ENCODE measurements around the gene MOCS1. TPM values are rescaled to one million over a fixed set of nuclear protein-coding genes. Genes with fewer than 3 reads are reported as not detected.

The MOCS1 gene
- 25.9 TPM for total RNA-seq
- 41.3 TPM for polyA plus RNA-seq (ENCODE audit: insufficient read depth, low read depth, low replicate concordance)
- long read RNA-seq, donor 1, partial matches to known transcripts, result 0 of 1 reads
- long read RNA-seq, donor 1, other reads (novel, unspliced or antisense), result 0 of 1 reads
- long read RNA-seq, donor 2, partial matches to known transcripts, result 0 of 4 reads
- long read RNA-seq, donor 2, other reads (novel, unspliced or antisense), result 0 of 4 reads
- long read RNA-seq, donor 3, transcript MOCS1-203 (11 exons, 3,358 nt), result major isoform, 6 of 7 reads
- long read RNA-seq, donor 3, partial matches to known transcripts, result 0 of 7 reads
- long read RNA-seq, donor 3, other reads (novel, unspliced or antisense), result 0 of 7 reads
- long read RNA-seq, donor 4, partial matches to known transcripts, result 12 of 16 reads
- long read RNA-seq, donor 4, other reads (novel, unspliced or antisense), result 0 of 16 reads
- long read RNA-seq, donor 5, partial matches to known transcripts, result 0 of 1 reads
- long read RNA-seq, donor 5, other reads (novel, unspliced or antisense), result 0 of 1 reads
- long read RNA-seq, donor 6, partial matches to known transcripts, result 0 of 3 reads
- long read RNA-seq, donor 6, other reads (novel, unspliced or antisense), result 0 of 3 reads
- long read RNA-seq, donor 7, full-length matches to known transcripts, result 20 of 34 reads
- long read RNA-seq, donor 7, partial matches to known transcripts, result 3 of 34 reads
- long read RNA-seq, donor 7, other reads (novel, unspliced or antisense), result 11 of 34 reads
- long read RNA-seq, donor 8, partial matches to known transcripts, result 0 of 3 reads
- long read RNA-seq, donor 8, other reads (novel, unspliced or antisense), result 0 of 3 reads
- long read RNA-seq, donor 9, result 0 reads
- long read RNA-seq, donor 10, partial matches to known transcripts, result 0 of 1 reads
- long read RNA-seq, donor 10, other reads (novel, unspliced or antisense), result 0 of 1 reads

DNA sequence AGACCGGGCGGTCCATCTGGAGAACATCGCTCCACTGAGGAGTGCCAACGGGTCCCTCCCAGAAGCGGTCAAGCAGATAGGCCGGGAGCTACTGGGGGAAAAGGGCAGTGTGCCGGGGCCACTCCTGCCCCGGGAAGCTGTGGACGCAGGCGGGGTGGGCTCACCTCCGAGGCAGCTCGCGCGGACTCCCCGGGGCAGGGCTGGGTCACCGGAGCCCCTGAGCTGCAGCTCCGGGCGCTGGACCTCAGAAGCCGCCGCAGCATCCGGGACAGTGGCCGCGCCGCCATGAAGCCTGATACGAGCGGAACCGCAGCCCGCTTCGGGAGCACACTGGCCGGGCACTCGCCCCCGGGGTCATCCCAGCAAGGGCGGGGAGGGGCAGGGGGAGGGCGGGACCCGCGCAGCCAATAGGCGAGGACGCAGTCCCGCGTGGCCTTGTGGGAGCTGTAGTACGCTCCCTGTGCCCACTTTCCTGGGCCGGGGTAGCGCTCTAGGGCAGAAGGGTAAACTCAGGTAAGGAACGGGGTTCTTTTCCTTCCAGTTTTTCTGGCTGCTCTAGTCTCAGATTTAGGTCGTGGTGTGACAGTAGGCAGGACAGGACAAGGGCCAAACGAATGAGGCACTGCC lies at the start of gene MOCS1:
Gene MOCS1, minus strand, starts transcription at position 332 of the 627 bp plus-strand sequence. Its CDS starts 45 bp downstream, at position 287.
- no peaks in the 10 kb centered on the region for H3K9me3 ChIP-seq (ENCODE audit: control insufficient read depth in 2 of 3, insufficient read depth in 1 of 3, low read length in 3 of 3)
- H3K27ac ChIP-seq (ENCODE audit: low read depth in 2 of 2, low read length in 2 of 2), result peak within 1 kb of the TSS; percentile 78 to 87
- H3K4me3 ChIP-seq (ENCODE audit: low read length in 3 of 3), result peak within 1 kb of the TSS; percentile 60 to 88 (median 88)
- DNase-seq, result peak; percentile 74 to 94 (median 82)
- no peaks in the 10 kb centered on the region for H3K36me3 ChIP-seq (ENCODE audit: control insufficient read depth in 2 of 3, insufficient read depth in 3 of 3, low read length in 3 of 3)
- H3K4me1 ChIP-seq (ENCODE audit: control insufficient read depth in 2 of 3, insufficient read depth in 2 of 3, low read depth in 1 of 3, low read length in 3 of 3), result peaks cover 0 to 35% (median 26%) of the 10 kb centered on the region in 3 donors
- intact Hi-C loops (cut with DNase I), result no loop called here
- H3K9ac ChIP-seq (ENCODE audit: low read length in 3 of 3), result peak within 1 kb of the TSS; percentile 42 to 88 (median 65)
- no peak for FAIRE-seq
- no peaks in the 10 kb centered on the region for H3K27me3 ChIP-seq (ENCODE audit: control insufficient read depth, insufficient read depth, low read length)
- TF ChIP-seq, protein P1, sequence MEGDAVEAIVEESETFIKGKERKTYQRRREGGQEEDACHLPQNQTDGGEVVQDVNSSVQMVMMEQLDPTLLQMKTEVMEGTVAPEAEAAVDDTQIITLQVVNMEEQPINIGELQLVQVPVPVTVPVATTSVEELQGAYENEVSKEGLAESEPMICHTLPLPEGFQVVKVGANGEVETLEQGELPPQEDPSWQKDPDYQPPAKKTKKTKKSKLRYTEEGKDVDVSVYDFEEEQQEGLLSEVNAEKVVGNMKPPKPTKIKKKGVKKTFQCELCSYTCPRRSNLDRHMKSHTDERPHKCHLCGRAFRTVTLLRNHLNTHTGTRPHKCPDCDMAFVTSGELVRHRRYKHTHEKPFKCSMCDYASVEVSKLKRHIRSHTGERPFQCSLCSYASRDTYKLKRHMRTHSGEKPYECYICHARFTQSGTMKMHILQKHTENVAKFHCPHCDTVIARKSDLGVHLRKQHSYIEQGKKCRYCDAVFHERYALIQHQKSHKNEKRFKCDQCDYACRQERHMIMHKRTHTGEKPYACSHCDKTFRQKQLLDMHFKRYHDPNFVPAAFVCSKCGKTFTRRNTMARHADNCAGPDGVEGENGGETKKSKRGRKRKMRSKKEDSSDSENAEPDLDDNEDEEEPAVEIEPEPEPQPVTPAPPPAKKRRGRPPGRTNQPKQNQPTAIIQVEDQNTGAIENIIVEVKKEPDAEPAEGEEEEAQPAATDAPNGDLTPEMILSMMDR (IDR thresholded peaks at IDR 0.05; ENCODE audit: borderline replicate concordance, extremely low read depth, insufficient read depth), result no peak

DNA sequence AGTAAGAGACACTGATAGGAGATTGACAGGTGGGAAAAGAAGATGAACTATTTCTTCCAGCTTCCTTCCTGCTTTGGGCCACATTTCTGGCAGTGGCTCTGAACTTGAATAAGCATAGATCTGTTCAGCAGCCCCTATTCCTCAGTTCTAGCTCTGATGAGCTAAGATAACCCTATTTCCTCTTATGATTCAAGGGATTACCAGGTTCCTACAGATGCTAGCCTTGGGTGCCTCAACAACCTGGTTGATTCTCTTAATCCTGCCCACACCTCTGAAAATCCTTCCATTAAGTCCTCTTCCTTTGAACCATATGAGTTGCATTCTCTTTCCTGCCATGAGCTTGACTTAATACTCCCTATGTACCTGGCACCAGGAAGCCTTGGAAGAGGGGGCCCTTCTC lies 49.8 kb upstream of the MOCS1 start:
- intact Hi-C loops (cut with DNase I), result no loop called here
- H3K27me3 ChIP-seq (ENCODE audit: control insufficient read depth, insufficient read depth, low read length), result no peaks in the 10 kb centered on the region
- peaks cover 0 to 8% (median 3%) of the 10 kb centered on the region in 3 donors for H3K4me1 ChIP-seq (ENCODE audit: control insufficient read depth in 2 of 3, insufficient read depth in 2 of 3, low read depth in 1 of 3, low read length in 3 of 3)
- no peak for DNase-seq
- no peak overlapping the region for H3K4me3 ChIP-seq (ENCODE audit: low read length in 3 of 3)
- no peak overlapping the region for H3K9ac ChIP-seq (ENCODE audit: low read length in 3 of 3)
- no peak overlapping the region for H3K27ac ChIP-seq (ENCODE audit: low read depth in 2 of 2, low read length in 2 of 2)
- TF ChIP-seq, protein P1 (IDR thresholded peaks at IDR 0.05; ENCODE audit: borderline replicate concordance, extremely low read depth, insufficient read depth), result no peak
- FAIRE-seq, result no peak
- H3K36me3 ChIP-seq (ENCODE audit: control insufficient read depth in 2 of 3, insufficient read depth in 3 of 3, low read length in 3 of 3), result no peaks in the 10 kb centered on the region
- no peaks in the 10 kb centered on the region for H3K9me3 ChIP-seq (ENCODE audit: control insufficient read depth in 2 of 3, insufficient read depth in 1 of 3, low read length in 3 of 3)

DNA sequence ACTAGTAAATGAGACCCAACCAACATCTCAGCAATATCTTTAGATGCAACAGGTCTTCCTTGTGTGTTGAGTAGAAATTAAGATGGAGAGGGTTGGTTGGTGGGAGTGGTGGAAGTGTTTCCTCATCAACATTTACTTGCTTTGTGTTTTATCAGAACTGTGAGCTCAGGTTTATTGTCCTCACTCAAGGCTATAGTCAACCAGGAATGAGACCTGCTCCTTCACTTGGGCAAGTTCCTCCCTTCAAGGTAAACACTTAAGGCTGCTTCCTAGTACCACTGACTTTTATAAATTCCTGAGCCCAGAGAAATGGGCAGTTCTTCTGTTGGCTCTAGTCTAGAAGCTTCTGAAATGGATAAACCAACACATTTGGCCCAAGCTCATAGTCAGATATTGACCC lies 48.9 kb upstream of the MOCS1 start:
- intact Hi-C loops (cut with DNase I), result no loop called here
- Histone ChIP-seq H3K27me3 (ENCODE audit: control insufficient read depth, insufficient read depth, low read length) (no peaks in the 10 kb centered on the region), H3K9me3 (ENCODE audit: control insufficient read depth in 2 of 3, insufficient read depth in 1 of 3, low read length in 3 of 3) (no peaks in the 10 kb centered on the region), H3K36me3 (ENCODE audit: control insufficient read depth in 2 of 3, insufficient read depth in 3 of 3, low read length in 3 of 3) (no peaks in the 10 kb centered on the region), H3K27ac (ENCODE audit: low read depth in 2 of 2, low read length in 2 of 2) (no peak overlapping the region), H3K4me3 (ENCODE audit: low read length in 3 of 3) (no peak overlapping the region), H3K4me1 (ENCODE audit: control insufficient read depth in 2 of 3, insufficient read depth in 2 of 3, low read depth in 1 of 3, low read length in 3 of 3) (peaks cover 0 to 8% (median 3%) of the 10 kb centered on the region in 3 donors), H3K9ac (ENCODE audit: low read length in 3 of 3) (no peak overlapping the region)
- DNase-seq (no peak), FAIRE-seq (no peak)
- TF ChIP-seq, protein P1 (IDR thresholded peaks at IDR 0.05; ENCODE audit: borderline replicate concordance, extremely low read depth, insufficient read depth), result no peak
